GM20000 (cell line): ENCODE measurements around the gene RNFT1.

ENCODE experiments used
- DNase-seq: peaks from one replicate; pipeline ENCODE4 v3.0.0; 2012; ENCODE audit warnings: low spot score
- TF ChIP-seq, protein P1 (sequence below): IDR thresholded peaks from 2 replicates; pipeline ENCODE4 v1.5.1; 2012; ENCODE audit warnings: mild to moderate bottlenecking, control low read depth; ENCODE audit errors: extremely low read depth, missing control alignments

RNFT1 gene

DNA sequence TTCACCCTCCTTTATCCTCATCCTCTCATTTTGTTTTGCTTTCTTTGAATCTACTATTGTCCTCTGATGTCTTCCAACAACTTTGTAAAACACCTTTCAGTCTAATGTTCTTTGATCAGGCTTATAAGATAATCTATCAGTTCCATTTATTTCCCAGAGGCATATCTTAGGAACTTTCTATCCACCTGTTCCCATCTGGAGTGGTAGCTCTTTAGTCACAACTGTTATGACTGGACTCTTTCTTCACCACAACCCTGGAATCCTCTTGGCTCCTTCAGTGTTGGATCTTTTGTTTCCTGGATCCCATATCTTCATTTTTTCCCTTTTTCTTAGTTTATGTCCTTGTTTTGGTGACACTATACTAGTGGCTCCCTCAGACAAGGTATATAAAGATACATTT lies 48.1 kb downstream of the RNFT1 start:
- no peak for DNase-seq
- TF ChIP-seq, protein P1, sequence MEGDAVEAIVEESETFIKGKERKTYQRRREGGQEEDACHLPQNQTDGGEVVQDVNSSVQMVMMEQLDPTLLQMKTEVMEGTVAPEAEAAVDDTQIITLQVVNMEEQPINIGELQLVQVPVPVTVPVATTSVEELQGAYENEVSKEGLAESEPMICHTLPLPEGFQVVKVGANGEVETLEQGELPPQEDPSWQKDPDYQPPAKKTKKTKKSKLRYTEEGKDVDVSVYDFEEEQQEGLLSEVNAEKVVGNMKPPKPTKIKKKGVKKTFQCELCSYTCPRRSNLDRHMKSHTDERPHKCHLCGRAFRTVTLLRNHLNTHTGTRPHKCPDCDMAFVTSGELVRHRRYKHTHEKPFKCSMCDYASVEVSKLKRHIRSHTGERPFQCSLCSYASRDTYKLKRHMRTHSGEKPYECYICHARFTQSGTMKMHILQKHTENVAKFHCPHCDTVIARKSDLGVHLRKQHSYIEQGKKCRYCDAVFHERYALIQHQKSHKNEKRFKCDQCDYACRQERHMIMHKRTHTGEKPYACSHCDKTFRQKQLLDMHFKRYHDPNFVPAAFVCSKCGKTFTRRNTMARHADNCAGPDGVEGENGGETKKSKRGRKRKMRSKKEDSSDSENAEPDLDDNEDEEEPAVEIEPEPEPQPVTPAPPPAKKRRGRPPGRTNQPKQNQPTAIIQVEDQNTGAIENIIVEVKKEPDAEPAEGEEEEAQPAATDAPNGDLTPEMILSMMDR: no peak

DNA sequence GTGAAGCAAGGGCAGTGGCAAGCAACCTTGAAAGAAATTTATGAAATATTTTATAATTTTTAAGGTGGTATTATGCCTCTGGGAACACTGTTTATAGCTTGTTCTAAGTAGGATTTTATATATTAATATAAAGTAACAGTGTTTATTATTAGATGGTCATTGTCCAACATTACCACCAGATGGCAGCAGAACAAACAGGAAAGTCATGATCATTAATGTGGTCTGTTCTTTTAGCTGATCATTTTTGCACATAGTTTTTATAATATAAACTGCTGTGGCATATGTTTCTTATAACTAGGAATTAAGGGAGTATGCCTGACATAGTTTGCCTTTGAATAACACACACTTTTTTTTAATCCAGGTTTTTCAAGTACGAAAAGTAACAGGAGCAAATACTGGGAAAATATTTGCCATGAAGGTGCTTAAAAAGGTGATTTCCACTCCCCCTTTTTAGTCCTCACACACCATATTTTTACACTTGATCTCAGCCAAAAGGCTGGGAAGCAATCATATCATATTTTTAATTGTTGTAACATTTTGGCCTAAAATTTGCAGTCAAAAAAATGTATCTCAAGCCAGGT lies 50.2 kb downstream of the RNFT1 start:
- TF ChIP-seq, protein P1: peak; percentile 29
- peak; percentile 63 for DNase-seq

DNA sequence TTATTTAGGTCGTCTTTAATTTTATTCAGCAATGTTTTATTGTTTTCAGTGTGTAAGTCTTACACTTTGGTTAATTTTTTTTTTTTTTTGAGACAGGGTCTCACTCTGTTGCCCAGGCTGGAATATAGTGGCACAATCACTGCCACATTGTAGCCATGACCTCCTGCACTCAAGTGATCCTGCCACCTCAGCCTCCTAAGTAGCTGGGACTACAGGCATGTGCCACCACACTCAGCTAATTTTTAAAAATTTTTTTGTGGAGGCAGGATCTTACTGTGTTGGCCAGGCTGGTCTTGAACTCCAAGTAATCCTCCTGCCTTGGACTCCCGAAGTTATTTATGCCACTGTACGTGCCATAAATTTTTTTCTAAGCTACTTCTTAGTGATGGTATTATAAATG lies 57.1 kb downstream of the RNFT1 start:
- TF ChIP-seq, protein P1: no peak
- no peak for DNase-seq

DNA sequence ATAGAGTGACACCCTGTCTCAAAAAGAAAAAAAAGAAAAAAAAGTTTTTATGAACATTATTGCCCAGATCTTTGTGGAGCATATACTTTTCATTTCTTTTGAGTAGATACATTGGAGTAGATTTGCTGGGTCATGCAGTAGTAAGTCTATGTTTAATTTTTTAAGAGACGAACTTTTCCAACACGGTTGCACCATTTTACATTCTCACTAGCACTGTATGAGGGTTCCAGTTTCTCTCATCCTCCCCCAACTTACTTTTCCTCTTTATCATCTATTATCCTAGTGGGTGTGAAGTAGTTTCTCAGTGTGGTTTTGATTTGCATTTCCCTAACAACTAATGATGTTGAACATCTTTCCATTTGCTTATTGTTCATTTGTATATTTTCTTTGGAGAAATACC lies 61.1 kb downstream of the RNFT1 start:
- DNase-seq: no peak
- TF ChIP-seq, protein P1: no peak
